CD4-positive, alpha-beta T cell treated with Interleukin-17A for 4 hours (primary cell): ENCODE results near the gene PDE8B.
A peak's percentile ranks its signal among the peaks of the same experiment; 100 is the strongest.

Experiments used
- DNase-seq: peaks from one replicate; pipeline ENCODE4 v3.0.0-alpha.2; 2020; ENCODE audit warnings: mixed read lengths

Gene PDE8B

DNA sequence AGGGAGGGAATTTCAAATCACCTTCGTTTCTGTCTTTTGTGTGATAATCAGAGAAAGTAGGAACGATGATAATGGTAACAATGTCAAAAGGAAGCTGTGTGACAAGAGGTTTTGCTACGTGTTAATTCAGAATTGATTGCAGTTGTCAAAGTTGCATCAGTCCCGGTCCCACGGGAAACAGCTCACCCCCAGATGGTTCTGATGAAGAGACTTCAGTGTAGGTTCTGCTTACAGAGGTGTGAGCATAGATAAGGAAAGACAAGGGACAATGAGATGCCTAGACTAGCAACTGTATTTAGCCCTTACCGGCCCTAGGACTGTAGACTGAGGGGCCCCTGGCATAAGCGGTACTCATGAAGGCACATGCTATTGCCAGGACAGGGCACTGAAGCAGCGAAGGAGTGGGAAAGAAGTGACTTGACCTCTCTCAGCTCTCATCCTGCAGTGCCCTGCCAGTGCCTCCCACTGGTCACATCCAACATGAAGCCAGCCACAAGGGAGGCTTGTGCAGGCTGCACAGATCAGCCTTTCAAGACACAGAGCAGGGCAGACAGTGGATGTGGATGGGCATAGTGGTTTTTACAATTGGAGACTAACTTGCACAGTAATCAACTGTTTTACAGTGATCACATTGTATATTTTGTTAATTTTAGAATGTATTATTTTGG, 21.1 kb downstream of the PDE8B start:
- no peak for DNase-seq

GRCh38 chr5:77232574-77233358, 22.3 kb downstream of the PDE8B start:
- no peak for DNase-seq

GRCh38 chr5:77235846-77236721, 25.6 kb downstream of the PDE8B start:
- DNase-seq, result no peak

DNA sequence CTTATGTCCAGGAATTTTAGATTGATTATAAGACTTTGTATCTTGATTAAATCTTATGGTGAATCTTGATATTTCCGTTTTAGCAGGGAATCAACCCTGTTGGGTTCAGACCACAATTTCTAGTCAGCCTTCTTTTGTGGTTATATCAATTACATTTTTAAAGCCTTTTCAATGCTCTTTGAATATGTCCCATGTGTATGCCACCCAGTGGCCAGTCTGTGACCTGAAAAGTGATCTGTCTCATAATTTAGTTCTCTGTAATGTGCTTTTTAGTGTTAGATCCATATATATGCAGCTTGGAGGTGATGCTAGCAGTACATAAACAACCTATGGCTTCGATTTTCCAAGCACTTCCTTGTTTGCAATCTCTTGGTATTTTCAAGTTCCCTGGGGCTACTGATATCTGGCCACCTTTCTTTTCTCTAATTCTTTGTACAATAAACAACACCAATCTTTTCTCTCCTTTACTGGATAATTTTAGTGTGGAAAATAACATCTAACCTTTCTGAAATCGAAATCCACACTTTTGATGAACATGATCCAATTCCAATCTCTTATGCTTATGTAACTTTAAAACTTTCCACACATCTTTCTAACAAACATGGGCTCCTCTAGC, 28.8 kb downstream of the PDE8B start:
- peak; percentile 22 for DNase-seq

DNA sequence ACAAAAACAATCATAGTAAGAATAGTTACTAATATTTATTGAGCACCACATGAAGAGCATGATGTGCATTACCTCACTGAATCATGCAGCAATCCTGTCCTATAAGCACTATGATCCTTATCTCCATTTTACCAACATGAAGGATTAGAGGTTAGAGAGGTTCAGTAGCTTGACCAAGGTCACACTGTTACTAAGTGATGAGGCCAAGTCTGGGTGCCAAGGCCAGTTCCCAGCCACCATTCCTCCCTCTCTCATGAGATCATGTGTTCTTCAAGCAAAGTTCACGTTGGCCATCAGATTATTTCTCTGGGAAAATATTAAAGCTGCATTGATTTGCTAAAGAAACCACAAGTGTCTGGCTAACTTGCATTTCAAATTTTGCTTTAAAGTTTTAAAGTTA, 31.0 kb downstream of the PDE8B start:
- DNase-seq, result no peak

GRCh38 chr5:77249475-77249874, 39.0 kb downstream of the PDE8B start:
- DNase-seq, result no peak

DNA sequence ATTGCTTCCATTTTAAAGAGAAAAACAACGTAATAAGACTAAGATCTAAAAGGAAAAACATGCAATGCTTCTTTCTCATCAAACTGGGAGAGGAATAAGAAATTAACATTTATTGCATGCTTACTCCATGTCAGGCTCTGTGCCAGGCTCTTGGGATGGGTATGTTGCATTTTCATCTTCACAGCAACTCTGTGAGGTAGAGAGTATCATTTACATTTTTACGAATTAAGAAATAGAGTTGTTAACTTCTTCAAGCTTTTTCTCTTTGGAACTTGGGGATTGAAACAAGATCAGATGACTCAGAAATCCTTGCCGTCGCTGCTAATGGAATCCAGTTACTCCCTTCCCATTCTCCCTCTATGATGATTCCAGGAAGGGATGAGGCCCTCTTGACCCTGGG, 39.5 kb downstream of the PDE8B start:
- no peak for DNase-seq

DNA sequence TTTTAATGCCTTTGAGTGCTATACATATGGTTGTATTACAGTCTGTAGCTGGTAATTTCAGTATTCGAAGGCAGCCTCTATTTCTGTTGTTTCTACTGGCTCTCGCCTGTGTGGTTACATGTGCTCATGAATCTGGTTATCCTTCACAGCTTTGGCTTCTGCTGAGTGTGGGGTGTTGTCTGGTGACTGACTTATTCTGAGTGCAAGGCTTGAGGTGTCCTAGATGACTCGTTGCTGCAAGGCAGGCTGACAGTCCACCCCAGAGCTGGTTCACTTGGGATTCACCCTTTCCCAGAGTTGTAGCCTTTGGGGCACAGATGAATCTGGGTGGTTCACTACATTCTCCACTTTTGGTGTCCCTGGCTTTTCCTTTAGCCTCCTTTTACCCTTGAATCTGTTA, 41.4 kb downstream of the PDE8B start:
- no peak for DNase-seq

DNA sequence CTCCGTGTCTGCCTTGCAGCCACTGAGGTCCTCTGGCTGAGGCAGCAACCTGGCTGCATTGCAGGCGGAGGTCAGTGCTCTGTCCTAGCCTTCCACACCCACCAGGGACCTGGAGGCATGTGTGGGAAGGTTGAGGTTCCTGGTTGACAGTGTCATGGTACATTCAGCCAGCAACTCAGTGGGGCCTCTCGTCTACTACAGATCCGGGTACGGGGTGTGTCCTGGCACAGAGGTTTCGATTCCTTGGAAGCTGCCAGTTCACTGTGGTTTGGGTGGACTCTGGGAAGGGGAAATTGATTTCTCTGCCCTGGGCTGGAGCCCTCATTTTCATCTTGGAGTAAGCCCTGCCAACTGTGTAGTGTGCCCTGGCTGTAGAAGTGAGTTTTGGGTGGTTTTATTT, 45.1 kb downstream of the PDE8B start:
- no peak for DNase-seq

DNA sequence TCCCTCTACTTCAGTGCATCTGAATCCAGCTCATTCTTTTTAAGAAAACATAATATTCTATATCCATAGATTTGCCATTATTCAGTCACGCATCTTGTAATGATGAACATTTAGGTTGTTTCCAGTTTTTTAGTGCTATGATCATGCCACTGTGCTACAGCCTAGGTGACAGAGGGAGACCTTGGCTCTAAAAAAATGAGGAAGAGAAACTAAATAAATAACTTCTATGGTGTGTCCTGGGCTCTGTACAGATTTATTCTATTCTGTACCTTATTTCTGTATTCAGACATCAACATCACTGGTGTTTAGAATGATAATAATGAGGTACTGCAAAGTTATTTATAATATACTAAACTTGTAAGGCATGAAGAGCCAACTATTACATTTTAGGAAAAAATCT, 45.9 kb downstream of the PDE8B start:
- no peak for DNase-seq

DNA sequence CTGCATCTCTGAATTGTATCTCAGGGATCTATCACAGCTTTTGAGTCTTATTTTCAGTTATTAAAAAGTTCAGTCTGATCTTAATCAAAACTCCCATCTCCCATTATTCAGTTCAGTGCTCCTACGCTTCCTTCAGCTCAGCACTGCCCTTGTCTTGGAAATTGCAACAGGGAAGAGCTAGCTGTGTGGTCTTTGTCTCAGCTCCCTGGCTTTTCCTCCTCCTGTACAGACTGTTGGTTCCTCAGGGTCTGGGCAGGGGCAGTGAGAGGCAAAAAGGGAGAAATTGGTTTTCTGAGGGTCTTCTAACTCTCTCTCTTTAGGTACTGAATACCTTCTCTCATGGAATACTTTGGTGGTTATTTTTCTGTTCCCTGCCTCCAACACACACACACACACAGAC, 48.2 kb downstream of the PDE8B start:
- DNase-seq, result no peak

DNA sequence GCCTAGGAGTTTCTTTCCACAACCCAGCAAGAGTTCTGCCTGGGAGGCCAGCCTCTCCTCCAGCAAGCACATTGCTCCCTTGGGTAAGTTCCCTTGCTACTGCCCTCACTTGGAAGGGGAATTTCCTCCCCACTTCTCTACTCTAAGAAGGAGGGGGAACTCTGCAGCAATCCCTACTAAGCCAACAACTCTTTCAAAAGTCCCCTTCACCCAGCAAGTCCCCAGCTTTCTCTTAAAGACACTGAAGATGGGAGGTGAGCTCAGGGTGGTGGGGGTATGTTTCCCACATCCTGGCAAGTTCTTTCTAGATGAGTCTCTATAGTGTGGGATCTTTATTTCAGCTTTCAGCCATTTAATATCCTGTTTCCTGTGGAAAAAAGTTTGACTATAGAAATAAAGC, 49.0 kb downstream of the PDE8B start:
- no peak for DNase-seq

GRCh38 chr5:77262697-77263096, 52.2 kb downstream of the PDE8B start:
- DNase-seq, result no peak

- no peak for DNase-seq
Observed at GRCh38 chr5:77266291-77266690, 55.8 kb downstream of the PDE8B start.

- no peak for DNase-seq
Observed at GRCh38 chr5:77267496-77267895, 57.0 kb downstream of the PDE8B start.

- no peak for DNase-seq
Observed at GRCh38 chr5:77272206-77272605, 61.7 kb downstream of the PDE8B start.

- DNase-seq, result no peak
Observed at GRCh38 chr5:77277759-77278158, 67.3 kb downstream of the PDE8B start.

DNA sequence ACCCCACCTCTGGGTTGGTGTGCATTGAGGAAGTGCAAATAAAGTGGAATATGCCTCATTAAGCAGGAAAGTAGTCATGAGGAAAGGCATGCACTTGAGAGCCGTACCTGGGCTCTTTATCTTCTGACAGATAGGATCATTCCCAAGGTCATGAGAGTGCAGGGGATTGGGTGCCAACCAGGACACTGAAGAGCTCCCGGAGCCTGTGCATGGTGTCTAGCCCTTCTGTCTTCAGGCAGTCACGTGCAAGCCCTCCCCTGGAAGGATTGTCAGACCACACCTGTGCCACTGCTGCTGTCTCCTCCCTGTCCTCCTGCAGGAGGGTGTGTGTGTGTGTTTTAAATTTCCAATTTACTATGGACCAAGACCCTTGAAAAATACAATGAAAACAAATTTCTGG, 69.6 kb downstream of the PDE8B start:
- DNase-seq, result no peak

- no peak for DNase-seq
Observed at GRCh38 chr5:77281969-77282336, 71.5 kb downstream of the PDE8B start.

DNA sequence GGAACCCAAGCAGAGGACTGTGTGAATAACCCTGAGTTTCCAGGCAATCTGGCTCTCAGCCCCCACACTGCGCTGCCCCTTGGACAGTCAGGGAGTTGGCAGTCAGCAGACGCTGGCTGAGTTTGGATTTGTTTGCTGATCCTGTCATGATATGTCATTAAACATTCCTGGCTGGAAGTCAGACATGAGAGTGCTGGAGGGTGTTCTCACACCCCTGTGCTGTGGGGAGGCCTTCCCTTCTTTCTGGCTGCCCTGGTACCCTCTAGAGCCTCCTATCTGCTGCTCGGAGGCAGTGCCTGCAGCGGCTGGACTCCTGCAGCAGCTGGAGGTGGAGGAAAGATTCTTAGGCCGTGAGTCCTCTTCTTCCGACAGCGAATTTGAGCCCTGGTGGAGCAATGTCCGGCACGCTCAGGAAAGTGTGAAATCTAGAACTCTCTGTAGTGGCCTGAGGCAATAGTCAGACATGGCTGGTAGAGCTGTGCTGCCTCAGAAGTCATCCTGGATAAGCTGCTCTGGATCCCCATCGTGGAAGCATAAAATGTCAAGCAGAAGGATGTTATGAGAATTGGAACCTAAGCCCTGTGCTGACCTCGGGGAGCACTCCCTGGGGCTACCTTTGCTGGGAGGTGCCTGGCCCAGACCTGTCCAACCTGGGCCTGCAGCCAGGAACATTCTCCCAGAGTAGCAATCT, 72.0 kb downstream of the PDE8B start:
- no peak for DNase-seq

GRCh38 chr5:77285251-77285841, 74.9 kb downstream of the PDE8B start:
- DNase-seq, result no peak
